Nephron progenitor cell (in vitro differentiated cells): ENCODE results near the gene ARID2.

Experiments used
- DNase-seq: peaks from one replicate; pipeline ENCODE4 v3.0.0; 2021
- H3K27ac Mint-ChIP-seq: 2 replicates; pipeline ENCODE4 v1.8.0; 2021; ENCODE audit warnings: mild to moderate bottlenecking, moderate library complexity, mixed read lengths
- H3K27me3 Mint-ChIP-seq: 2 replicates; pipeline ENCODE4 v1.8.0; 2021; ENCODE audit warnings: mild to moderate bottlenecking, low read depth, mixed read lengths; ENCODE audit not compliant: poor library complexity
- H3K36me3 Mint-ChIP-seq: 2 replicates; pipeline ENCODE4 v1.8.0; 2021; ENCODE audit warnings: low read depth, mixed read lengths
- H3K4me1 Mint-ChIP-seq: 2 replicates; pipeline ENCODE4 v1.8.0; 2021; ENCODE audit warnings: mixed read lengths
- H3K4me3 Mint-ChIP-seq: 2 replicates; pipeline ENCODE4 v1.8.0; 2021; ENCODE audit warnings: mild to moderate bottlenecking, moderate library complexity, mixed read lengths
- H3K9me3 Mint-ChIP-seq: 2 replicates; pipeline ENCODE4 v1.8.0; 2021; ENCODE audit warnings: mild to moderate bottlenecking, moderate library complexity, mixed read lengths
- TF ChIP-seq, protein P1 (sequence below): fragments of 200-600 bp; sonication (generic); IDR thresholded peaks from 2 replicates; pipeline ENCODE4 v1.5.0; 2021; ENCODE audit warnings: antibody characterized with exemption

The ARID2 gene

DNA sequence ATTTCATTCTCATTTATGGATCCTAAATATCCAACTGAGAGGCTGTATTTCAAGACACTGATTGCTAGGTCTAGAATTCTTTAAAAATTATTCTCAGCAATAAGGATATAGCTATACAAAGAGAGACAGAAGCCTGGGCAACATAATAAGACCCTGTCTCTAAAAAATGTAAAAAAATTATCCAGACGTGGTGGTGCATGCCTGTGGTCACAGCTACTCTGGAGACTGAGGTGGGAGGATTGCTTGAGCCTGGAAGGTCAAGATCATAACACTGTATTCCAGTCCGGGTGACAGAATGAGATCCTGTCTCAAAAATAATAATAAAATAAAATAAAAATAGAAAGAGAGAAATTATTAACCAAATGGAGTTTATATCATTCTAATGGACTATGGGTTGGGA, 20.6 kb upstream of the ARID2 start:
- DNase-seq: no peak
- H3K9me3 Mint-ChIP-seq: no peaks in the 10 kb centered on the region
- H3K4me3 Mint-ChIP-seq: no peak overlapping the region
- peaks cover 22% of the 10 kb centered on the region for H3K4me1 Mint-ChIP-seq
- TF ChIP-seq, protein P1, sequence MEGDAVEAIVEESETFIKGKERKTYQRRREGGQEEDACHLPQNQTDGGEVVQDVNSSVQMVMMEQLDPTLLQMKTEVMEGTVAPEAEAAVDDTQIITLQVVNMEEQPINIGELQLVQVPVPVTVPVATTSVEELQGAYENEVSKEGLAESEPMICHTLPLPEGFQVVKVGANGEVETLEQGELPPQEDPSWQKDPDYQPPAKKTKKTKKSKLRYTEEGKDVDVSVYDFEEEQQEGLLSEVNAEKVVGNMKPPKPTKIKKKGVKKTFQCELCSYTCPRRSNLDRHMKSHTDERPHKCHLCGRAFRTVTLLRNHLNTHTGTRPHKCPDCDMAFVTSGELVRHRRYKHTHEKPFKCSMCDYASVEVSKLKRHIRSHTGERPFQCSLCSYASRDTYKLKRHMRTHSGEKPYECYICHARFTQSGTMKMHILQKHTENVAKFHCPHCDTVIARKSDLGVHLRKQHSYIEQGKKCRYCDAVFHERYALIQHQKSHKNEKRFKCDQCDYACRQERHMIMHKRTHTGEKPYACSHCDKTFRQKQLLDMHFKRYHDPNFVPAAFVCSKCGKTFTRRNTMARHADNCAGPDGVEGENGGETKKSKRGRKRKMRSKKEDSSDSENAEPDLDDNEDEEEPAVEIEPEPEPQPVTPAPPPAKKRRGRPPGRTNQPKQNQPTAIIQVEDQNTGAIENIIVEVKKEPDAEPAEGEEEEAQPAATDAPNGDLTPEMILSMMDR: no peak
- peaks cover 9% of the 10 kb centered on the region for H3K36me3 Mint-ChIP-seq
- H3K27me3 Mint-ChIP-seq: no peaks in the 10 kb centered on the region
- H3K27ac Mint-ChIP-seq: no peak overlapping the region

DNA sequence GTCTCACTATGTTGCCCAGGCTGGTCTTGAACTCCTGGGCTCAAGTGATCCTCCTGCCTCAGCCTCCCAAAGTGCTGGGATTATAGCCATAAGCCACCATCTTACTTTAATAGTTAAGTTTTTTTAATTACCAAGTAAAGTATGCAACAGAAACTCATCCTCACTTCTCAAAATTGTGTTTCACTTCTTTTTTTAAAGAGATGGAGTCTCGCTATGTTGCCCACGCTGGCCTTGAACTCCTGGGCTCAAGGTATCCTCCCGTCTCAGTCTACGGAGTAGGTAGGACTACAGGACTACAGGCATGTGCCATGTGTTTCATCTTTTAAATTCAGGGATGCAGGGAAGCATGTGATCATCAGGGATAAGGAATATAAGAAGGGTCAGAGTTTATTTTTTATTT, 17.2 kb upstream of the ARID2 start:
- TF ChIP-seq, protein P1: no peak
- H3K4me1 Mint-ChIP-seq: peaks cover 3% of the 10 kb centered on the region
- no peak overlapping the region for H3K4me3 Mint-ChIP-seq
- H3K27me3 Mint-ChIP-seq: no peaks in the 10 kb centered on the region
- no peak for DNase-seq
- H3K9me3 Mint-ChIP-seq: no peaks in the 10 kb centered on the region
- H3K36me3 Mint-ChIP-seq: no peaks in the 10 kb centered on the region
- H3K27ac Mint-ChIP-seq: no peak overlapping the region

DNA sequence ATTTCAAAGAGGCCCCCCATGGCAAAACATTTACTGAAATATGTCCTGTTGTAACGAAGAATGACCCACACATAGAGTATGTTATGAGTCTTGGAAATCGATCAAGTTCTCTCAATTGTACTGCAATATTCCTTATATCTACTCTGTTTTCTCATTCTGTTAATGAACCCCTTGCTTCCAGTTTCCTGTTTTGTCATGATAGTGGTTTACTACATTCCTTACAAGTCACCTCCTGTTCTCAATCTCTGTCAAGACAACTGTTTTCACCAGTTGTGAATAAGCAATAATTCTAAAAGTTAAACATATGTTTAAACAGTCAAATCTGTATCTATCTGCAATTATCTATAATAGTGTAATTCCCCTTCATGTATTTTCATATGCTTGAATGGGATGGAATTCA, 16.4 kb upstream of the ARID2 start:
- H3K9me3 Mint-ChIP-seq: no peaks in the 10 kb centered on the region
- no peaks in the 10 kb centered on the region for H3K4me1 Mint-ChIP-seq
- no peak for DNase-seq
- H3K27me3 Mint-ChIP-seq: no peaks in the 10 kb centered on the region
- TF ChIP-seq, protein P1: no peak
- H3K36me3 Mint-ChIP-seq: peaks cover 6% of the 10 kb centered on the region
- no peak overlapping the region for H3K4me3 Mint-ChIP-seq
- no peak overlapping the region for H3K27ac Mint-ChIP-seq

DNA sequence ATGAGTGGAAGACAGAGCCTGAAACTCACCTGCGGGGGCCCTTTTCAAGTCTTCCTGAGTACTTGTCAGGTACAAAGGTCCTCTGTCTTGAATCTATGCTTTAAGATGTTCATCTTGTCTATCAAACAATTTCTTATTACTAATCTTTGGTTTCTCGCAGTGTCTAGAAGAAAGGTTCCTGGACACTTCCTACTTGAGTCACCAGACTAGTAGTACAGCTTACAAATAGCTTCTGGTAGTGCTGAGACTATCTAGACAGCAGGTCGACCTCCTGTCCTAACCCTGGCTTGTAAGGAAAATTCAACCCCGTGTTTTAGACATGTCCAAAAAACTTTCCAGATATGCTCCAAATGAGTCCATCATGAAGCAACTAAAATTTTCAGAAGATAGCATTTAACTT, 11.2 kb upstream of the ARID2 start:
- Mint-ChIP-seq H3K36me3 (peaks cover 18% of the 10 kb centered on the region), H3K9me3 (no peaks in the 10 kb centered on the region)

DNA sequence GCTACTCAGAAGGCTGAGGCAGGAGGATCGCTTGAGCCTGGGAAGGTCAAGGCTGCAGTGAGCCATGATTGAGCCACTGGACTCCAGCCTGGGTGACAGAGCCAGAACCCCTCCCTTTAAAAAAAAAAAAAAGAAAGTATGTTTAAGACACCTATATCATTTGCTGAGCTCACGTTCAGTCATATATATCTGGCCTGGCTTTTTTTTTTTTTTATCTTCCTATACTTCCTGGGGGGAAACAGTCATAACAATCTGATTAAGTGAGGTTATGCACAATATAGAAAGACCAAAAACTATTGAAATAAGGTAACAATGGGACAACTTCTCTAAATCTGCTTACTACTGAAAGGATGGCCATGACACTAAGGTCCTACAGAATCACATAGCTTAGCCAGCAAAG, 9.4 kb upstream of the ARID2 start:
- TF ChIP-seq, protein P1: no peak
- H3K36me3 Mint-ChIP-seq: peaks cover 18% of the 10 kb centered on the region
- H3K4me1 Mint-ChIP-seq: peaks cover 27% of the 10 kb centered on the region
- no peak overlapping the region for H3K4me3 Mint-ChIP-seq
- DNase-seq: no peak
- H3K27ac Mint-ChIP-seq: no peak overlapping the region
- no peaks in the 10 kb centered on the region for H3K9me3 Mint-ChIP-seq
- H3K27me3 Mint-ChIP-seq: no peaks in the 10 kb centered on the region

More for the DNA sequence above, 11.2 kb upstream of the ARID2 start:
- TF ChIP-seq, protein P1: no peak
- Mint-ChIP-seq H3K4me1 (peaks cover 17% of the 10 kb centered on the region), H3K27ac (no peak overlapping the region), H3K4me3 (no peak overlapping the region), H3K27me3 (no peaks in the 10 kb centered on the region)
- no peak for DNase-seq

DNA sequence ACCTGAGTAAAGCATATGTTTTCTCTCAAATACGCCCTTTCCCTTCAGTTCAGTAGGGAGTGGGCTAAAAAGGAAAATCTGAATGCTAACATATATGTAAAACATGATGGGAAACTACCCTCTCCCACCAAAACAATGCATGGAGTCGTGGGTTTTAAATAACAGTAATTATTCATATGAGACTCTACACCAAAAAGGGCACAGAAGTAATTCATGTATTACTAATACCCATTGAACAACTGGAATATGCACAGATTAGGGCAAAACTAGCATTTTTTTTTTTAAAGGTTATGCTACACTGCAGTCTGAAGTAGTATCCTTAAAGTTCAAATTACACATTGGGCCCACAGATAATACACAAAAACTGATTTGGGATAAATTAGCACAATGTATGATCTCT, 8.1 kb upstream of the ARID2 start:
- Mint-ChIP-seq H3K4me3 (peak overlapping the region; percentile 33), H3K4me1 (peaks cover 33% of the 10 kb centered on the region), H3K9me3 (no peaks in the 10 kb centered on the region), H3K27me3 (no peaks in the 10 kb centered on the region), H3K36me3 (peaks cover 18% of the 10 kb centered on the region), H3K27ac (no peak overlapping the region)
- DNase-seq: no peak
- TF ChIP-seq, protein P1: no peak
